HepG2 (cell line): ENCODE results near the gene SLC43A1. TPM values are rescaled to one million over a fixed set of nuclear protein-coding genes. Genes with fewer than 3 reads are reported as not detected.
A peak's percentile ranks its signal among the peaks of the same experiment; 100 is the strongest.

Source experiments
- BCL6 ChIP-seq: IDR thresholded peaks from 2 replicates; pipeline ENCODE4 v1.6.1; 2016; ENCODE audit warnings: missing genetic modification reagents, missing compliant biosample characterization
- CEBPB ChIP-seq: IDR thresholded peaks from 2 replicates; pipeline ENCODE4 v1.6.1; 2011; ENCODE audit warnings: low read depth, low read length, improper control_type of control experiment, borderline replicate concordance
- KDM5B ChIP-seq: sonication (generic); formaldehyde crosslinking; IDR thresholded peaks from 2 replicates; pipeline ENCODE4 v1.4.0; 2020; ENCODE audit warnings: missing genetic modification reagents, mild to moderate bottlenecking, borderline replicate concordance
- MTA3 ChIP-seq: sonication (generic); formaldehyde crosslinking; IDR thresholded peaks from 2 replicates; pipeline ENCODE4 v1.4.0; 2020; ENCODE audit warnings: missing genetic modification reagents
- MXD4 ChIP-seq: IDR thresholded peaks from 2 replicates; pipeline ENCODE4 v1.6.1; 2016; ENCODE audit warnings: mild to moderate bottlenecking, missing biosample characterization, missing genetic modification reagents
- PAF1 ChIP-seq: IDR thresholded peaks from 2 replicates; pipeline ENCODE4 v1.6.1; 2016; ENCODE audit warnings: missing genetic modification reagents, missing compliant biosample characterization
- PAWR ChIP-seq: sonication (generic); formaldehyde crosslinking; IDR thresholded peaks from 2 replicates; pipeline ENCODE4 v1.4.0; 2020; ENCODE audit warnings: missing genetic modification reagents, mild to moderate bottlenecking, borderline replicate concordance
- RNF2 ChIP-seq: fragments of 450-650 bp; conservative IDR thresholded peaks from 2 replicates; pipeline ENCODE4 v1.6.1; 2016; ENCODE audit warnings: low read depth
- RXRA ChIP-seq: sonication (generic); formaldehyde crosslinking; IDR thresholded peaks from 2 replicates; pipeline ENCODE4 v1.5.1; 2020; ENCODE audit warnings: missing genetic modification reagents
- SRSF9 ChIP-seq: fragments of 200-400 bp; formaldehyde crosslinking; IDR thresholded peaks from 2 replicates; pipeline ENCODE4 v1.6.1; 2018; ENCODE audit warnings: borderline replicate concordance, mild to moderate bottlenecking, low read depth, low read length; ENCODE audit not compliant: insufficient read depth, poor library complexity, severe bottlenecking
- TP53 ChIP-seq: sonication (generic); formaldehyde crosslinking; conservative IDR thresholded peaks from 2 replicates; pipeline ENCODE4 v1.4.0; 2020; ENCODE audit warnings: missing genetic modification reagents
- U2AF1 ChIP-seq: fragments of 200-400 bp; formaldehyde crosslinking; optimal IDR thresholded peaks from 2 replicates; pipeline ENCODE3; 2017; ENCODE audit warnings: mild to moderate bottlenecking, low read depth, low read length
- ZNF225 ChIP-seq: sonication (generic); formaldehyde crosslinking; IDR thresholded peaks from 2 replicates; pipeline ENCODE4 v1.4.0; 2020; ENCODE audit warnings: mild to moderate bottlenecking, missing genetic modification reagents
- ZNF337 ChIP-seq: sonication (generic); formaldehyde crosslinking; IDR thresholded peaks from 2 replicates; pipeline ENCODE4 v1.5.1; 2020; ENCODE audit warnings: missing genetic modification reagents, low read depth, mild to moderate bottlenecking, borderline replicate concordance
- ZNF720 ChIP-seq: sonication (generic); formaldehyde crosslinking; IDR thresholded peaks from 2 replicates; pipeline ENCODE4 v1.4.0; 2020; ENCODE audit warnings: missing genetic modification reagents
- ZNF790 ChIP-seq: sonication (generic); formaldehyde crosslinking; IDR thresholded peaks from 2 replicates; pipeline ENCODE4 v1.8.0; 2022; ENCODE audit warnings: missing genetic modification reagents, mild to moderate bottlenecking, borderline replicate concordance
- ZSCAN20 ChIP-seq: sonication (generic); formaldehyde crosslinking; IDR thresholded peaks from 2 replicates; pipeline ENCODE4 v1.4.0; 2020; ENCODE audit warnings: missing genetic modification reagents, mild to moderate bottlenecking, borderline replicate concordance
- ZXDC ChIP-seq: sonication (generic); formaldehyde crosslinking; IDR thresholded peaks from 2 replicates; pipeline ENCODE4 v1.5.0; 2020; ENCODE audit warnings: mild to moderate bottlenecking, missing genetic modification reagents
- polyA plus RNA-seq, 8 experiments: library from polyadenylated mRNA; depleted of rRNA in 3 of 8; stranded (reverse) in 7 of 8; unstranded in 1 of 8; fragments of >200 nt; fragmentation: Illumina TruSeq in 4 of 8; extraction: Trizol in 4 of 8; gene quantifications; 2 replicates each; pipeline versions ENCODE4 v1.2.1 to v1.2.3, GENCODE V29; 2011 to 2016; ENCODE audit warnings: low read depth in 4 of 8, missing spikeins in 1 of 8, mixed read lengths in 1 of 8; ENCODE audit not compliant: insufficient read depth in 1 of 8
- total RNA-seq, 5 experiments: library from RNA; depleted of rRNA; stranded (reverse); fragments of >200 nt; fragmentation: Illumina TruSeq; extraction: Trizol; gene quantifications; 2 replicates each; pipeline ENCODE4 v1.2.3, GENCODE V29; 2016; ENCODE audit warnings: low read depth in 1 of 5
- TF ChIP-seq, protein P1 (sequence below): sonication (generic); formaldehyde crosslinking; IDR thresholded peaks from 2 replicates; pipeline ENCODE4 v1.8.1; 2023; ENCODE audit warnings: missing genetic modification reagents, mild to moderate bottlenecking, borderline replicate concordance
- TF ChIP-seq, protein P2 (sequence below): sonication (generic); formaldehyde crosslinking; IDR thresholded peaks from 2 replicates; pipeline ENCODE4 v1.8.0; 2022; ENCODE audit warnings: missing genetic modification reagents, mild to moderate bottlenecking, moderate library complexity, borderline replicate concordance
- TF ChIP-seq, protein P3 (sequence below), 2 experiments: sonication (generic) in 1 of 2; formaldehyde crosslinking in 1 of 2; IDR thresholded peaks; 2 replicates each; pipeline versions ENCODE4 v1.5.1 to v1.6.1; 2011 to 2020; ENCODE audit warnings: borderline replicate concordance in 1 of 2, low read depth in 1 of 2, low read length in 1 of 2, mild to moderate bottlenecking in 1 of 2, missing genetic modification reagents in 1 of 2, moderate library complexity in 1 of 2

The SLC43A1 gene
- total and polyA plus RNA-seq, 2 of the 13 experiments (the other 11 are each of a cell fraction or from before 2014, with no cell fraction given) = 72.3 to 87.6 TPM

- TF ChIP-seq KDM5B (CRISPR knock-in tag) = peak; percentile 77
- TF ChIP-seq RXRA = peak; percentile 95
- TF ChIP-seq, protein P1, sequence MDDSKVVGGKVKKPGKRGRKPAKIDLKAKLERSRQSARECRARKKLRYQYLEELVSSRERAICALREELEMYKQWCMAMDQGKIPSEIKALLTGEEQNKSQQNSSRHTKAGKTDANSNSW (CRISPR knock-in tag) = no peak
- TF ChIP-seq ZNF225 (CRISPR knock-in tag) = 0 out of 2 replicates have a peak, but pooled peaks have one; percentile 23
- TF ChIP-seq PAWR (CRISPR knock-in tag) = no peak
- TF ChIP-seq PAF1 (CRISPR knock-in tag) = peak; percentile 28; the same call in 1 of the 2 replicates
- TF ChIP-seq ZNF790 (CRISPR knock-in tag) = no peak
- no peak for TF ChIP-seq MTA3 (CRISPR knock-in tag)
- TF ChIP-seq ZNF720 (CRISPR knock-in tag) = no peak
- no peak for TF ChIP-seq MXD4 (CRISPR knock-in tag)
- TF ChIP-seq, protein P2, sequence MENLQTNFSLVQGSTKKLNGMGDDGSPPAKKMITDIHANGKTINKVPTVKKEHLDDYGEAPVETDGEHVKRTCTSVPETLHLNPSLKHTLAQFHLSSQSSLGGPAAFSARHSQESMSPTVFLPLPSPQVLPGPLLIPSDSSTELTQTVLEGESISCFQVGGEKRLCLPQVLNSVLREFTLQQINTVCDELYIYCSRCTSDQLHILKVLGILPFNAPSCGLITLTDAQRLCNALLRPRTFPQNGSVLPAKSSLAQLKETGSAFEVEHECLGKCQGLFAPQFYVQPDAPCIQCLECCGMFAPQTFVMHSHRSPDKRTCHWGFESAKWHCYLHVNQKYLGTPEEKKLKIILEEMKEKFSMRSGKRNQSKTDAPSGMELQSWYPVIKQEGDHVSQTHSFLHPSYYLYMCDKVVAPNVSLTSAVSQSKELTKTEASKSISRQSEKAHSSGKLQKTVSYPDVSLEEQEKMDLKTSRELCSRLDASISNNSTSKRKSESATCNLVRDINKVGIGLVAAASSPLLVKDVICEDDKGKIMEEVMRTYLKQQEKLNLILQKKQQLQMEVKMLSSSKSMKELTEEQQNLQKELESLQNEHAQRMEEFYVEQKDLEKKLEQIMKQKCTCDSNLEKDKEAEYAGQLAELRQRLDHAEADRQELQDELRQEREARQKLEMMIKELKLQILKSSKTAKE (CRISPR knock-in tag) = peak; percentile 79; the same call in 1 of the 2 replicates
- no peak for TF ChIP-seq ZSCAN20 (CRISPR knock-in tag)
- 0 out of 2 replicates have a peak, but pooled peaks have one; percentile 6 for TF ChIP-seq TP53
- peak; percentile 74 for TF ChIP-seq BCL6 (CRISPR knock-in tag)
- peak; percentile 81 for TF ChIP-seq CEBPB
- no peak for TF ChIP-seq ZNF337 (CRISPR knock-in tag)
- TF ChIP-seq RNF2 = no peak
- TF ChIP-seq U2AF1 = no peak
- TF ChIP-seq SRSF9 = no peak
- peak; percentile 91 for TF ChIP-seq ZXDC
- TF ChIP-seq, protein P3, sequence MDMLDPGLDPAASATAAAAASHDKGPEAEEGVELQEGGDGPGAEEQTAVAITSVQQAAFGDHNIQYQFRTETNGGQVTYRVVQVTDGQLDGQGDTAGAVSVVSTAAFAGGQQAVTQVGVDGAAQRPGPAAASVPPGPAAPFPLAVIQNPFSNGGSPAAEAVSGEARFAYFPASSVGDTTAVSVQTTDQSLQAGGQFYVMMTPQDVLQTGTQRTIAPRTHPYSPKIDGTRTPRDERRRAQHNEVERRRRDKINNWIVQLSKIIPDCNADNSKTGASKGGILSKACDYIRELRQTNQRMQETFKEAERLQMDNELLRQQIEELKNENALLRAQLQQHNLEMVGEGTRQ (IDR thresholded peaks at IDR 0.05; ENCODE audit: low read depth, low read length) = no peak
- TF ChIP-seq, protein P3 (CRISPR knock-in tag; IDR thresholded peaks at IDR 0.05; ENCODE audit: borderline replicate concordance) = peak; percentile 59; the same call in 1 of the 2 replicates
Observed at GRCh38 chr11:57497303-57498247, 17.9 kb downstream of the SLC43A1 start (continued).
